Measurements from ENCODE around the gene MAN1A2. TPM values are rescaled to one million over a fixed set of nuclear protein-coding genes. Genes with fewer than 3 reads are reported as not detected.

Gene MAN1A2
- total and polyA plus RNA-seq, 9 of the 15 experiments (the other 6 are each of a cell fraction or from before 2014, with no cell fraction given): 4.2 to 38.4 (median 18.7) TPM

GRCh38 chr1:117433943-117434342, 66.7 kb downstream of the MAN1A2 start (continued):
- TF ChIP-seq TCF15 (CRISPR knock-in tag; IDR thresholded peaks at IDR 0.05) (no peak), TSHZ1 (CRISPR knock-in tag; IDR thresholded peaks at IDR 0.05) (no peak), PML (IDR thresholded peaks at IDR 0.05; ENCODE audit: low read length) (no peak), TFAM (CRISPR knock-in tag; conservative IDR thresholded peaks at IDR 0.05) (no peak)

GRCh38 chr1:117436513-117436912, 69.3 kb downstream of the MAN1A2 start:
- FAIRE-seq (no peak), DNase-seq (ENCODE audit: extremely low read depth in 1 of 4, low spot score in 3 of 4) (no peak), ATAC-seq (peak; percentile 50)
- POLR2A ChIA-PET: interaction anchor here (0.5 to 1.6 kb wide), 4 partner anchors 10 to 24 kb away, joined by 3 to 8 read pairs (median 4); no protein-coding TSS in a partner anchor
- 88% methylated on average over 1 of the region's 1 CpG for WGBS (ENCODE audit: insufficient coverage, low coverage, missing lambda C conversion rate)
- BruUV-seq (replicated peaks): no TSS peak
- Histone ChIP-seq H3K27ac (ENCODE audit: extremely low read depth, low read depth, low read length) (no peak overlapping the region), H3K4me3 (no peak overlapping the region), H3K9me1 (ENCODE audit: control insufficient read depth, insufficient read depth, low read length) (no peaks in the 10 kb centered on the region), H4K20me1 (replicated peaks; ENCODE audit: control insufficient read depth, insufficient read depth, low read length) (no peaks in the 10 kb centered on the region), H3K36me3 (ENCODE audit: control insufficient read depth, insufficient read depth, low read length) (no peaks in the 10 kb centered on the region; the same call in 2 of the 3 replicates), H3K9ac (ENCODE audit: insufficient read depth in 1 of 2, low read depth in 2 of 2, low read length in 2 of 2) (no peak overlapping the region), H3K4me2 (ENCODE audit: insufficient read depth, low read length) (no peak overlapping the region), H3K79me2 (ENCODE audit: control insufficient read depth, insufficient read depth, low read length) (no peaks in the 10 kb centered on the region), H2AFZ (ENCODE audit: low read depth, low read length) (no peak overlapping the region), H3K4me1 (replicated peaks in 1 of 2; ENCODE audit: control insufficient read depth in 2 of 2, insufficient read depth in 2 of 2, low read length in 2 of 2) (0 out of 5 replicates have a peak, but pooled peaks cover 0 to 3% of the 10 kb centered on the region in 2 experiments), H3K27me3 (ENCODE audit: control insufficient read depth in 2 of 2, insufficient read depth in 2 of 2, low read length in 2 of 2) (no peaks in the 10 kb centered on the region), H3K9me3 (replicated peaks; ENCODE audit: control insufficient read depth, insufficient read depth, low read depth, low read length) (no peaks in the 10 kb centered on the region)
- in situ Hi-C loops (cut with MboI) (no loop called here), intact Hi-C loops (cut with micrococcal nuclease) (no loop called here)
- CTCF ChIA-PET (ENCODE audit: low intra/inter-chr PET ratio): no interaction called here
- no peak for TF ChIP-seq SFPQ (IDR thresholded peaks at IDR 0.05; ENCODE audit: low read depth, low read length)
- no peak for TF ChIP-seq PRPF4 (IDR thresholded peaks at IDR 0.05; ENCODE audit: insufficient read depth, low read depth, low read length, poor library complexity, severe bottlenecking)
- no peak for TF ChIP-seq ZNF174 (CRISPR knock-in tag; IDR thresholded peaks at IDR 0.05)
- no peak for TF ChIP-seq GTF2F1 (IDR thresholded peaks at IDR 0.05; ENCODE audit: low read depth, low read length)
- no peak for TF ChIP-seq THAP7 (CRISPR knock-in tag; IDR thresholded peaks at IDR 0.05)
- no peak for TF ChIP-seq ESRRB (CRISPR knock-in tag; IDR thresholded peaks at IDR 0.05; ENCODE audit: borderline replicate concordance)

Measured in K562 (cell line).